GM12878 (cell line): Measurements from ENCODE around the gene MYT1. TPM values are rescaled to one million over a fixed set of nuclear protein-coding genes. Genes with fewer than 3 reads are reported as not detected.

Experiments used
- ATAC-seq: fragments of 200-7000 bp; cut with Tn5 transposase; 3 replicates; pipeline ENCODE4 v1.9.1; 2020; ENCODE audit warnings: mild to moderate bottlenecking, moderate library complexity
- BruUV-seq: library from RNA; stranded (reverse); fragments of 400-500 nt; replicated peaks from 2 replicates; lab custom pipeline; 2021; lab: Mats Ljungman, UMichigan
- CTCF ChIA-PET: fragments of 300-600 bp; sonication (Branson Sonifier 250); formaldehyde crosslinking; extraction: SDS; loops from one replicate; lab custom pipeline; 2021; ENCODE audit warnings: inconsistent platforms; lab: Yijun Ruan, JAX
- POLR2A ChIA-PET: fragments of 350-600 bp; formaldehyde crosslinking; extraction: SDS; loops from one replicate; lab custom pipeline; 2021; ENCODE audit warnings: inconsistent platforms; lab: Charles Lee
- RAD21 ChIA-PET: fragments of 300-600 bp; sonication (Branson Sonifier 250); formaldehyde crosslinking; loops from one replicate; lab custom pipeline; 2023; ENCODE audit warnings: antibody characterized with exemption; ENCODE audit not compliant: unreplicated experiment; lab: Charles Lee
- SMC1A ChIA-PET: fragments of 300-600 bp; sonication (Branson Sonifier 250); formaldehyde crosslinking; loops from one replicate; lab custom pipeline; 2023; ENCODE audit not compliant: unreplicated experiment, uncharacterized antibody; lab: Charles Lee
- DNase-seq: peaks from one replicate; pipeline ENCODE4 v3.0.0-alpha.2; 2011; ENCODE audit warnings: low read depth, low spot score
- FAIRE-seq: peaks from 3 replicates; lab custom pipeline; 2011; peaks lifted over from hg19 to GRCh38; lab: Jason Lieb, UNC
- H2AFZ ChIP-seq: 2 replicates; pipeline ENCODE4 v1.6.0; 2011; ENCODE audit warnings: low read depth, low read length, control low read depth; ENCODE audit not compliant: control insufficient read depth
- H3K27ac ChIP-seq: 2 replicates; pipeline ENCODE4 v1.5.1; 2011; ENCODE audit warnings: control low read depth; ENCODE audit not compliant: control insufficient read depth, insufficient read depth
- H3K27me3 ChIP-seq, 2 experiments: replicated peaks in 1 of 2; 2 replicates each; pipeline versions ENCODE4 v1.6.0 to v1.6.1; 2011; ENCODE audit warnings: low read length in 1 of 2; ENCODE audit not compliant: control insufficient read depth in 2 of 2, insufficient read depth in 2 of 2
- H3K36me3 ChIP-seq, 2 experiments: 2 replicates each; pipeline ENCODE4 v1.5.1; 2011; ENCODE audit warnings: low read length in 1 of 2; ENCODE audit not compliant: control insufficient read depth in 2 of 2, insufficient read depth in 2 of 2
- H3K4me1 ChIP-seq: 2 replicates; pipeline ENCODE4 v1.6.1; 2011; ENCODE audit warnings: mild to moderate bottlenecking, low read length, moderate library complexity, mixed read lengths; ENCODE audit not compliant: control insufficient read depth, insufficient read depth
- H3K4me2 ChIP-seq: 2 replicates; pipeline ENCODE4 v1.6.0; 2011; ENCODE audit warnings: control low read depth; ENCODE audit not compliant: control insufficient read depth, insufficient read depth
- H3K4me3 ChIP-seq: fragments of 200-600 bp; sonication (generic); 2 replicates; pipeline ENCODE4 v1.5.1; 2016
- H3K79me2 ChIP-seq: 2 replicates; pipeline ENCODE4 v1.6.0; 2011; ENCODE audit warnings: low read length; ENCODE audit not compliant: control insufficient read depth, insufficient read depth
- H3K9ac ChIP-seq: 2 replicates; pipeline ENCODE4 v1.8.0; 2011; ENCODE audit warnings: low read length, control low read depth, mixed read lengths; ENCODE audit not compliant: control insufficient read depth, insufficient read depth
- H3K9me3 ChIP-seq: replicated peaks from 3 replicates; pipeline ENCODE4 v1.5.1; 2011; ENCODE audit warnings: mild to moderate bottlenecking, low read length; ENCODE audit not compliant: control insufficient read depth, insufficient read depth
- H4K20me1 ChIP-seq: 2 replicates; pipeline ENCODE4 v1.6.0; 2011; ENCODE audit not compliant: control insufficient read depth, insufficient read depth
- ATF7 ChIP-seq: fragments of 450-650 bp; IDR thresholded peaks from 2 replicates; pipeline ENCODE4 v1.6.1; 2016; ENCODE audit warnings: low read depth, mild to moderate bottlenecking
- BCL11A ChIP-seq: IDR thresholded peaks from 2 replicates; pipeline ENCODE4 v1.6.1; 2011; ENCODE audit warnings: low read depth, low read length
- CHD4 ChIP-seq: fragments of 200-600 bp; sonication (generic); IDR thresholded peaks from 2 replicates; pipeline ENCODE4 v1.6.1; 2016; ENCODE audit warnings: mild to moderate bottlenecking
- EED ChIP-seq: sonication (generic); IDR thresholded peaks from 2 replicates; pipeline ENCODE4 v1.6.1; 2016; ENCODE audit warnings: antibody characterized with exemption, low read depth
- EZH2 ChIP-seq: IDR thresholded peaks from 2 replicates; pipeline ENCODE4 v1.6.1; 2012; ENCODE audit warnings: low read depth, mild to moderate bottlenecking, control low read depth, inconsistent platforms, low read length, borderline replicate concordance; ENCODE audit not compliant: control insufficient read depth
- HCFC1 ChIP-seq: fragments of 150-350 bp; IDR thresholded peaks from 2 replicates; pipeline ENCODE4 v1.6.1; 2014; ENCODE audit warnings: low read length
- HDGF ChIP-seq: fragments of 450-650 bp; IDR thresholded peaks from 2 replicates; pipeline ENCODE4 v1.6.1; 2016; ENCODE audit warnings: antibody characterized with exemption
- MEF2A ChIP-seq: IDR thresholded peaks from 2 replicates; pipeline ENCODE4 v1.6.1; 2011; ENCODE audit warnings: low read depth, mild to moderate bottlenecking, low read length, moderate library complexity; ENCODE audit not compliant: insufficient read depth
- MTA3 ChIP-seq: IDR thresholded peaks from 2 replicates; pipeline ENCODE4 v1.6.1; 2012; ENCODE audit warnings: low read length, inconsistent platforms, borderline replicate concordance
- NFYA ChIP-seq: IDR thresholded peaks from 2 replicates; pipeline ENCODE4 v1.6.1; 2011; ENCODE audit warnings: low read depth, mild to moderate bottlenecking, low read length, improper control_type of control experiment, borderline replicate concordance
- NR2C2 ChIP-seq: IDR thresholded peaks from 2 replicates; pipeline ENCODE4 v1.6.1; 2011; ENCODE audit warnings: borderline replicate concordance, low read depth; ENCODE audit not compliant: control insufficient read depth, insufficient read length
- RFX5 ChIP-seq: IDR thresholded peaks from 2 replicates; pipeline ENCODE4 v1.6.1; 2011; ENCODE audit warnings: low read depth, low read length, improper control_type of control experiment
- SMAD1 ChIP-seq: fragments of 450-650 bp; IDR thresholded peaks from 2 replicates; pipeline ENCODE4 v1.6.1; 2018; ENCODE audit warnings: mild to moderate bottlenecking, low read depth; ENCODE audit not compliant: partially characterized antibody
- TBL1XR1 ChIP-seq: IDR thresholded peaks from 2 replicates; pipeline ENCODE4 v1.6.1; 2012; ENCODE audit warnings: low read depth, low read length, improper control_type of control experiment
- TCF12 ChIP-seq: IDR thresholded peaks from 2 replicates; pipeline ENCODE4 v1.6.1; 2011; ENCODE audit warnings: low read depth, mild to moderate bottlenecking, low read length
- ZNF217 ChIP-seq: fragments of 450-650 bp; IDR thresholded peaks from 2 replicates; pipeline ENCODE4 v1.6.1; 2017; ENCODE audit warnings: antibody characterized with exemption, mild to moderate bottlenecking
- ZNF24 ChIP-seq: fragments of 450-650 bp; IDR thresholded peaks from 2 replicates; pipeline ENCODE4 v1.6.1; 2017; ENCODE audit warnings: antibody characterized with exemption, mild to moderate bottlenecking
- ZNF274 ChIP-seq: IDR thresholded peaks from one replicate; pipeline ENCODE4 v1.8.0; 2011; ENCODE audit not compliant: insufficient read length, insufficient read depth
- WGBS: methylation state at CpG from one replicate; pipeline ENCODE4 v1.1.6; 2016; ENCODE audit warnings: low lambda C conversion rate; ENCODE audit not compliant: insufficient replicate concordance, insufficient coverage; ENCODE audit errors: missing lambda C conversion rate; 5-methylcytosine and 5-hydroxymethylcytosine counted together
- in situ Hi-C: fragments of 300-500 bp; cut with MboI; formaldehyde crosslinking; loops from 9 replicates; pipeline ENCODE4 v1.14.3; 2018; ENCODE audit warnings: mixed read lengths
- intact Hi-C: fragments of 100-400 bp; cut with micrococcal nuclease; formaldehyde crosslinking; loops from one replicate; pipeline ENCODE4 v1.14.2; 2022; ENCODE audit not compliant: unreplicated experiment
- polyA plus RNA-seq, 11 experiments: library from polyadenylated mRNA; depleted of rRNA in 4 of 11; unstranded in 6 of 11; stranded (reverse) in 5 of 11; fragments of >200 nt; fragmentation: Nextera tagmentation in 4 of 11; fragmentation: Illumina TruSeq in 1 of 11; extraction: Ambion mirVana in 4 of 11; extraction: Trizol in 1 of 11; gene quantifications; 1 replicate in 1 of 11; 2 replicates in 10 of 11; pipeline versions ENCODE4 v1.2.1 to v1.2.3, GENCODE V29; 2011 to 2016; ENCODE audit warnings: inconsistent platforms in 2 of 11, missing spikeins in 2 of 11, low read depth in 1 of 11
- total RNA-seq, 4 experiments: library from RNA; depleted of rRNA in 3 of 4; stranded (reverse); fragments of >200 nt in 3 of 4; fragmentation: Illumina TruSeq in 1 of 4; extraction: Trizol in 1 of 4; gene quantifications; 2 replicates each; pipeline versions ENCODE4 v1.2.1 to v1.2.3, GENCODE V29; 2013 to 2021

The MYT1 gene
- total and polyA plus RNA-seq, 10 of the 15 experiments (the other 5 are each of a cell fraction or from before 2014, with no cell fraction given), result 0.01 to 0.10 TPM; not detected in 8

- no peak overlapping the region for H3K4me3 ChIP-seq
- ChIA-PET RAD21 (no interaction called here), CTCF (no interaction called here), SMC1A (no interaction called here), POLR2A (no interaction called here)
- no TSS peak for BruUV-seq
- ATAC-seq (no peak), FAIRE-seq (no peak), DNase-seq (no peak)
- no peaks in the 10 kb centered on the region for H3K4me1 ChIP-seq
- in situ Hi-C loops, result no loop called here
- H3K27me3 ChIP-seq, result peaks cover 2 to 10% of the 10 kb centered on the region in 2 experiments
- no peaks in the 10 kb centered on the region; the same call in 1 of the 2 replicates for H4K20me1 ChIP-seq
- WGBS, result 21% methylated on average over 8 of the region's 8 CpGs
- no peaks in the 10 kb centered on the region for H3K36me3 ChIP-seq
- H3K79me2 ChIP-seq, result no peaks in the 10 kb centered on the region
- H3K4me2 ChIP-seq, result no peak overlapping the region
- intact Hi-C loops, result no loop called here
- H3K27ac ChIP-seq, result no peak overlapping the region
- no peaks in the 10 kb centered on the region for H3K9me3 ChIP-seq
- TF ChIP-seq MEF2A (no peak), MTA3 (no peak), EZH2 (no peak)
- H2AFZ ChIP-seq, result no peak overlapping the region
- no peak overlapping the region for H3K9ac ChIP-seq
These were observed 5.0 kb upstream of the MYT1 start for GRCh38 chr20:64159286-64159680.

GRCh38 chr20:64159711-64160110 is 4.5 kb upstream of the MYT1 start:
- H3K79me2 ChIP-seq, result no peaks in the 10 kb centered on the region
- TF ChIP-seq ZNF217 (no peak), NFYA (no peak), TCF12 (no peak), ATF7 (no peak), BCL11A (no peak), ZNF274 (no peak), RFX5 (no peak), SMAD1 (no peak), CHD4 (no peak), ZNF24 (no peak), NR2C2 (no peak), TBL1XR1 (no peak), HCFC1 (no peak), HDGF (no peak), EED (no peak)
- TF ChIP-seq, all 136 proteins: peak for 0
- no peaks in the 10 kb centered on the region for H3K9me3 ChIP-seq
- no peaks in the 10 kb centered on the region for H3K4me1 ChIP-seq
- no peak overlapping the region for H3K4me3 ChIP-seq
- ChIA-PET SMC1A (no interaction called here), POLR2A (no interaction called here), RAD21 (no interaction called here), CTCF (no interaction called here)
- H3K27ac ChIP-seq, result no peak overlapping the region
- in situ Hi-C loops (no loop called here), intact Hi-C loops (no loop called here)
- no peak overlapping the region for H3K4me2 ChIP-seq
- ATAC-seq, result no peak
- 24% methylated on average over 7 of the region's 7 CpGs for WGBS
- peaks cover 2 to 10% of the 10 kb centered on the region in 2 experiments for H3K27me3 ChIP-seq
- H3K36me3 ChIP-seq, result no peaks in the 10 kb centered on the region
- no peak overlapping the region for H2AFZ ChIP-seq
- DNase-seq, result no peak
- no peak overlapping the region for H3K9ac ChIP-seq
- no peaks in the 10 kb centered on the region; the same call in 1 of the 2 replicates for H4K20me1 ChIP-seq
- no TSS peak for BruUV-seq
- no peak for FAIRE-seq
